Loucy (cell line): ENCODE data around the gene CCDC91.

Experiments used
- H2AFZ ChIP-seq: fragments of 200-600 bp; sonication (generic); 2 replicates; pipeline ENCODE4 v1.6.0; 2016; ENCODE audit warnings: antibody characterized with exemption, mild to moderate bottlenecking, low read length, moderate library complexity
- H3F3A ChIP-seq: fragments of 200-600 bp; 2 replicates; pipeline ENCODE4 v1.6.0; 2016; ENCODE audit warnings: antibody characterized with exemption, low read depth, mild to moderate bottlenecking
- H3K27me3 ChIP-seq: fragments of 200-600 bp; sonication (generic); 2 replicates; pipeline ENCODE4 v1.6.1; 2014; ENCODE audit warnings: low read length, mild to moderate bottlenecking; ENCODE audit not compliant: insufficient read depth, poor library complexity, severe bottlenecking
- H3K36me3 ChIP-seq: fragments of 200-600 bp; sonication (generic); 2 replicates; pipeline ENCODE4 v1.6.1; 2016; ENCODE audit warnings: low read length; ENCODE audit not compliant: insufficient read depth
- H3K4me1 ChIP-seq: fragments of 200-600 bp; sonication (generic); 2 replicates; pipeline ENCODE4 v1.5.1; 2014; ENCODE audit warnings: low read length, mild to moderate bottlenecking; ENCODE audit not compliant: insufficient read depth, poor library complexity, severe bottlenecking
- H3K4me2 ChIP-seq: fragments of 200-600 bp; sonication (generic); 2 replicates; pipeline ENCODE4 v1.6.0; 2014; ENCODE audit warnings: antibody characterized with exemption, low read length, low read depth, mild to moderate bottlenecking; ENCODE audit not compliant: poor library complexity, severe bottlenecking
- H3K4me3 ChIP-seq: fragments of 200-600 bp; sonication (generic); 2 replicates; pipeline ENCODE4 v1.5.1; 2014; ENCODE audit warnings: low read length, mild to moderate bottlenecking, mixed read lengths; ENCODE audit not compliant: poor library complexity, severe bottlenecking
- H3K79me2 ChIP-seq: fragments of 200-600 bp; sonication (generic); 2 replicates; pipeline ENCODE4 v1.6.1; 2014; ENCODE audit warnings: low read length; ENCODE audit not compliant: insufficient read depth
- H3K9ac ChIP-seq: fragments of 200-600 bp; sonication (generic); 2 replicates; pipeline ENCODE4 v1.6.0; 2014; ENCODE audit warnings: mild to moderate bottlenecking, low read depth, low read length, moderate library complexity; ENCODE audit not compliant: poor library complexity, severe bottlenecking
- H3K9me2 ChIP-seq: fragments of 200-600 bp; sonication (generic); replicated peaks from 2 replicates; pipeline ENCODE4 v1.6.1; 2016; ENCODE audit warnings: low read depth, low read length, mixed read lengths
- H3K9me3 ChIP-seq: fragments of 200-600 bp; sonication (generic); 2 replicates; pipeline ENCODE4 v1.6.1; 2014; ENCODE audit warnings: mild to moderate bottlenecking, antibody characterized with exemption, low read length, low read depth; ENCODE audit not compliant: insufficient read depth
- H4K20me1 ChIP-seq: fragments of 200-600 bp; sonication (generic); 2 replicates; pipeline ENCODE4 v1.6.0; 2014; ENCODE audit warnings: antibody characterized with exemption, low read length, mild to moderate bottlenecking; ENCODE audit not compliant: insufficient read depth, poor library complexity, severe bottlenecking
- CTCF ChIP-seq: fragments of 200-600 bp; sonication (generic); conservative IDR thresholded peaks from 2 replicates; pipeline ENCODE4 v1.5.1; 2014; ENCODE audit warnings: mild to moderate bottlenecking, antibody characterized with exemption, low read length
- EZH2phosphoT487 ChIP-seq: fragments of 200-600 bp; IDR thresholded peaks from 2 replicates; pipeline ENCODE4 v1.6.1; 2018; ENCODE audit warnings: antibody characterized with exemption, mild to moderate bottlenecking, moderate library complexity, borderline replicate concordance

The CCDC91 gene

GRCh38 chr12:28346567-28346966 is 156.3 kb downstream of the CCDC91 start:
- Histone ChIP-seq H3K4me1 (peaks cover 14% of the 10 kb centered on the region), H3K79me2 (no peaks in the 10 kb centered on the region), H3F3A (no peaks in the 10 kb centered on the region), H3K9me3 (no peaks in the 10 kb centered on the region), H3K9me2 (no peaks in the 10 kb centered on the region), H3K4me3 (no peak overlapping the region), H3K9ac (no peak overlapping the region), H3K36me3 (no peaks in the 10 kb centered on the region), H3K27me3 (no peaks in the 10 kb centered on the region), H4K20me1 (no peaks in the 10 kb centered on the region), H3K4me2 (no peak overlapping the region), H2AFZ (no peak overlapping the region)
- no peak for TF ChIP-seq EZH2phosphoT487
- no peak for TF ChIP-seq CTCF

DNA sequence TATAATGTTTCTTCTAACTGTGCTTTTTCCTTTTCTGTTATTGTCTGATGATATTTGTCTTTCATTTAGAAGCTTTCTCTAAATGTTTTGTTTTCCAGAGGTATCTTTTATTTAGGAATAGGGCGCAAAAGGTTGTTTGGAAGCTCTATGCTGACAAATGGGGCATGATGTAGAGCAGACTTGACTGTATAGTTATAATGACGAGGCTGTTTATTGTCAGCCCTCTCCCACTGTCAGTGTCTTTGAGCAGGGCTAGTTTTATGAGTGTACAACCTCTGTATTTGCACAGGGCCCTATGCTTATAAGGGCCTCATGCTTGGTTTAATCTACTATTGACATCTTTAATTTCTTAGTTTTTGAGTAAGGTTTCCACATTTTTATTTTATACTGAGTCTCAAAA is 158.9 kb downstream of the CCDC91 start:
- no peak overlapping the region for H3K9ac ChIP-seq
- no peaks in the 10 kb centered on the region for H3F3A ChIP-seq
- H3K27me3 ChIP-seq = no peaks in the 10 kb centered on the region
- 0 out of 2 replicates have a peak, but pooled peaks cover 4% of the 10 kb centered on the region for H3K9me3 ChIP-seq
- H3K9me2 ChIP-seq = no peaks in the 10 kb centered on the region
- H3K4me2 ChIP-seq = no peak overlapping the region
- no peaks in the 10 kb centered on the region for H4K20me1 ChIP-seq
- no peak overlapping the region for H2AFZ ChIP-seq
- no peaks in the 10 kb centered on the region for H3K79me2 ChIP-seq
- TF ChIP-seq EZH2phosphoT487 (no peak), CTCF (no peak)
- no peak overlapping the region for H3K4me3 ChIP-seq
- H3K36me3 ChIP-seq = peaks cover 6% of the 10 kb centered on the region; the same call in 1 of the 2 replicates
- H3K4me1 ChIP-seq = peaks cover 19% of the 10 kb centered on the region

DNA sequence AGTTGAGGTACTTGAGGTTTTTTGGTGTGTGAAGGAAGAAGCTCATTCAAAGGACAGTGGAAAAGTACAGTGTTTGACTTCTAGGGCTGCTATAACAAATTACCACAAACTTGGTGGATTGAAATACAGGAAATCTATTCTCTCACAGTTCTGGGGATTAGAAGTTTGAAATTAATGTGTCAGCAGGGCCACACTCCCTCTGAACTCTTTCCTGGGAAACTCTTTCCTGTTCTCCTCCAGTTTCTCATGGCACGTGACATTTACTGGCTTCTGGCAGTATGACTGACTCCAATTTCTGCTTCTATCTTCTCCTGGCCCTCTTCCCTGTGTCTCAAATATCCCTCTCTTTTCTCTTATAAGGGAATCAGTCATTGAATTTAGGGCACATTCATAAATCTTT is 160.2 kb downstream of the CCDC91 start:
- Histone ChIP-seq H3K9me3 (0 out of 2 replicates have a peak, but pooled peaks cover 4% of the 10 kb centered on the region), H3K9me2 (no peaks in the 10 kb centered on the region), H3K4me3 (no peak overlapping the region), H3K79me2 (no peaks in the 10 kb centered on the region), H3K4me1 (peaks cover 19% of the 10 kb centered on the region), H3K36me3 (peaks cover 6% of the 10 kb centered on the region; the same call in 1 of the 2 replicates), H4K20me1 (no peaks in the 10 kb centered on the region), H2AFZ (no peak overlapping the region), H3F3A (no peaks in the 10 kb centered on the region), H3K9ac (no peak overlapping the region), H3K4me2 (no peak overlapping the region), H3K27me3 (no peaks in the 10 kb centered on the region)
- TF ChIP-seq EZH2phosphoT487 (no peak), CTCF (no peak)
